DMS153 treated with DMSO at 0.1 percent for 48 hours (cell line): ENCODE results near the gene NUDT17.

ENCODE experiments used
- DNase-seq: peaks from one replicate; lab custom pipeline; 2025; ENCODE audit not compliant: unreplicated experiment; lab: John Stamatoyannopoulos, UW

NUDT17 gene

DNA sequence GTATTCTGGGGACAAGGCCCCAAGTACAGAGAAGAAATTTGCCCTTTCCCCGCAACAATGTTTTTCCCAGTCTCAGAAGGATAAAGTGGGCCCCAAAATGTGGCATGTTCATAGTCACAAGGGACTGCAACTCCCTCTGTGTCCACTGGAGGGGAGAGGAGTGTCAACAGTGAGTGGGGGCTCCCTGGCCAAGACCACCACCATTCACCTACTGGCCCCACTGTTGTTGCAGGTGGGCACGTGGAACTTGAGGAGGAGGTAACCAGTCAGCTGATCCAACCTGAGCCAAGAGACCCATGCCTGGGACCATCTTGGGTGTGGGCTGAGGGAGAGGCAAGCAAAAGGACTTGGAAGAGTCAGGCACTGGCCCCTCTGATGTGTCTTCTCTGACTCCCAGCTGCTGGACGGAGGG, 777 bp downstream of the NUDT17 start:
- peak; percentile 12 for DNase-seq

DNA sequence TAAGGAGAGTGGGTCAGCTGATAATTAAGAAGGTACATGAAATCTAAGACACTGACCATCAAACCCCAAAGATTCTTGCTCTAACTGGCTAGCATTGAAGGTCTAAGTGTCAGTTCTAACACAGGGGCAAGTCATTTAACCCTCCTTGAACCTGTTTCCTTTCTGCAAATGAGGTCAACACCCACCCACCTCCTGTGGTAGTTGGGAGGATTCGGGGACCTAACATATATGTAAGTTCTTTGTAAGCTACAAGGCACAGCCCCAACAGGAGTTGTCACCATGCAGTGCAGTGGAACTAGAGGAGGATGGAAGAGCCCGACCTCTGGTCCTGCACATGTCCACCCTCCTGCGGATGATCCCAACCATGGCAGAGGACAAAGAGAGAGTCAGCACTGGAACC, 2.4 kb downstream of the NUDT17 start:
- no peak for DNase-seq

DNA sequence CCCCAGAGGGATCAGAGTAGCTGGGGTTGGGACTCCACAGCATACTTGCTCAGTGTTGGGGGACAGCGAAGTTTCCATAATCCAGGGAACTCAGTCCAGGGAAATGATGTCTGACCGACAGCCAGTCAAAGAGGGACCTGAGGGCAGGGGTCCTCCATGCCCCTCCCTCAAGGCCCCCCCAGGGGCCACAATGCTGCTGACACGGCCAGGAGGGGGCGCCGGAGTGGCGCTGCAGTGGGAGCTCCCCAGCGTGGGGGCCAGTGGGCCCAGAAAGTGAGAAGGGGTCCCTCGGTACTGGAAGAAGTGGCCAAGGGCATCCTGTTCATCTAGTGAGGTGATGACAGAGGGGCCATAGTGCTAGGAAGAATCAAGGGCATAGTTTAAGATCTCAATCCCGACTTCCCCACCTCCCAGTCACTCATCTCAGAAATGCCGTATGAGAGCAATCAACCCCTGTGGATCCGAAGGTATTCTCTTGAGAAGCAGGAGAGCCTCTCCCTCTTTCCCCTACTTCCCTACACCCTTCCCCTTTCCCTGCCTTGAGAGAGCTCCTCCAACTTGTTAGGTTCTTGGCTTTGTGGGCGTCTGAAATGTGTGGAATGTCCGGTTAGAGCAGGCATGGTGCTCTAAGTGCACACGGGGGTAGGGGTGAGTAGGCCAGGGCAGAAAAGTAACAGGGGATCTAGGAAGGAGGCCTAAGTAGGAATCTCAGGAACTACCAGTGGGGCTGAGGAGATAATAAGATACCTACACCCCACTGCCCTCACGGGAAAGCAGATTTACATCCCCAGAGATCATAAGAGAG, 4.1 kb downstream of the NUDT17 start:
- no peak for DNase-seq

DNA sequence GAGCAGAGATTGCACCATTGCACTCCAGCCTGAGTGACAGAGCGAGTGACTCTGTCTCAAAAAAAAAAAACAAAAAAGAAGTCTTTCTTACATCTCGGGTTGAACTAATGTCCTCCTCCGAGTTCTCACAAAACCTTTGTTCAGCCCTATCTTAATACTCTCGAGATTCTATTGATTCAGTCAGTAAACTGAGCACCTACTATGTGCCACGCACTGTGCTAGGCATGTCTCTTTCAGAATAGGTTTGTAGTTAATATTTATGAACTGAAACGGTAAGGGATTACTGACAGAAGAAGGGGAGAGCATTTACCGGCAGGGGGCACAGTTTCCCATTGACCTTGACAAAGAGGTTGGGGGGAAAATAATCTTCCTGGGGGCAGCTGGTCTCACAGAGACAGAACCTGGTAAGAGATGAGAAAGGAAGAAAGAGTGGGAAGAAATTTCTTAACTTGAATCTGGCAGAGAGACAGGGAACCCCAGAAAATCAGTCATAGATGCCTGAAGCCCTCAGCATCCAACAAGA, 10.1 kb downstream of the NUDT17 start:
- no peak for DNase-seq

DNA sequence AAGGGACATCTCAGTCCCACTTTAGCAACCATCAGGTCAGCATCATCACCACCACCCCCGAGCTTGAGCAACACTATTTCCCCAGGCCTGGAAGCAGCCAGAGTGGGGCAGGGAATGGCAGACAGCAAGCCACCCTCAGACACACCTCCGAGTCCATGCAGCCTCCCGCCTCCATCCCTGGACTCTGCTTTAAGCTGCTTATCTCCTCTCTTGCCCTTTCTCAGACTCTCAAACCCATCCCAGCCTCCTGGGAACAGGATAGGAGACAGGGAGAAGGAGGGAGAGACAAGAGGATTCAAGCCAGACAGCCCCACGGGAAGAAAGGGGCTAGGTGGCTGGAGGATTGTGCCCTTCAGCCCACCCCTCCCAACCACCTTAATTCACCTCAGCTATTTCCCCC, 11.7 kb downstream of the NUDT17 start:
- no peak for DNase-seq

DNA sequence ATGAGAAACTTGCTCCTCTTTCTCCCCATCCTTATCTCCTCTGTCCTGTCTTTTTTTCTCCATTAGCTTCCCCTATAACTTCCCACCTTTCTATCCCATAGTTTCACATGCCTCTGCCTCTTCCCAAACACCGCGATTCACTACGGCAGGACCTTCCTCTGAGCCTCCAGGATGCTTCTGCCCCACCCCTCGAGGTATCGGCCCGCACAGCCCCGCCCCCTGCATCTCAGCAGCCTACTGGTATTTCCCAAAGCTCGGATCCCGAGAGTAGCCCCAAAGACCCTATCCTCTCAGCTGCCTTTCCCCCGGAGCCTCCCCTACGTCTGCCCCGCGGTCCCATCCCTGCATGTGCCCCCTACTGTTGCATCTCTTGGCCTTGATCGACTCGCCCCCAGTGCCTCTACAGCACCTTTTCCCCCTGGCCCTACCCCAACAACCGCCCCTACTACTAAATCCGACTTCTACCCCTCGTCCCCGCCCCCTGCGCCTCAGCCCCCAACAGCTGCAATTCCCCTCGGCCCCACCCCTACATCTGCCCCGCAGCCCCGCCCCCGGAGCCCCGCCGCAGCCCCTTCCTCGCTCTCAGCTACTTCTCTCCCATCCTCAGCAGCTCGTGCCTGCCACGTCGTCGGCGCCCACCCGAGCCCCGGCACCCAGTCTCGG, 12.9 kb downstream of the NUDT17 start:
- DNase-seq = peak; percentile 27

DNA sequence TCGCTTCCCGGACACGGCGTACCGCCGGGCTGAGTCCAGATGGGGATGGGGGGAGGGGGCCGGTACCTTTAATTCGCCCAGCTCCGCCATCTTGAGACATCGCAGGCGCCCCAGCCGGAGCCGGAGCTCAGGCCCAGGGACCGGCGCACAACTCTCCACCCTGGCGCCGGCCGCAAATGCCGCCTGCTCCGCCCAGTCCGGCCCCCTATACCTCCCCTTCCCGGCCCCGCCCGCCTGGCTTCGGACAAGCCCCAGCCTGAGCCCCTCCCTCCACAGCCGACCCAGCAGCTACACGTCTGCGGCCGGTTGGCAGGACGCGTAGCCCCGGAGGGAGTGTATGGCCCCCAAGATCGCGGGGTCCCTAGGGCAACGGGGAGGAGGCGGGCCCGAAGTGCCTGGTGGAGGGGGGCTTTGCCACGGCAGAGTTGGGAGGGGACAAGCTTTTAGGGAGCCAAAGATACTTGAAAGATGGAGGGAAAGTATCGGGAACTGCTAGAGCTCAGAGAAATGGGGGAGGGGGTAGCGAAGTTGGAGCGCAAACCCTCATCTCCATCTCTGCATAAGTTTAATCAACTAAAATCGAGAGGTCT, 13.6 kb downstream of the NUDT17 start, which contains the start of gene PIAS3:
TSS of gene PIAS3 (minus strand) at position 181 of the 590 bp plus-strand sequence. CDS start at position 90, 91 bp downstream.
- DNase-seq = peak; percentile 88

DNA sequence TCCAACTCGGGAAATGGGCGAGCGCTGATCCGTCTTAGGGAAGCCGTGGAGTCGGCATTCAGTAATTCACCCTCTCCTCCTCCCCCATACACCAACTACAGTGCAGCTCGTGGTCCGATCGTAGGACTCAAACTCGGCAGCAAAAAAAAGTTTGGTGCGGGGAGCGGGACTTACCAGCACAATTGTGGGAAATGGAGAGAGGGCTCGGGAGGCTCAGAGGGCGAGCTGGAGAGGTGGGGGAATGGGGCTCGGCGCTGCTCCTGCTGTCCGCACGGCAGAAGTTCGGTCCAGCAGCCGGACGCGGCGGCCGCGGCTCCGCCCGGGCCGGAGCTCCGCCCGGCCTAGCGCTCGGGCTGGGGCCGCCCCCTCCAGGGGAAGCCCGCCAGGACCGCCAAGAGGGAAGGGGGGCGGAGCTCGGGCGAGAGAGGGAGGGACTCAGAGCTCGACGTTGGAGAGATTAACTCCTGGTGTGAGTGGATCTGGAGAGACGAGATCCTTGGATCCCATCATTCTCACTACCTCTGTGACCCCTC, 14.1 kb downstream of the NUDT17 start:
- peak; percentile 88 for DNase-seq

DNA sequence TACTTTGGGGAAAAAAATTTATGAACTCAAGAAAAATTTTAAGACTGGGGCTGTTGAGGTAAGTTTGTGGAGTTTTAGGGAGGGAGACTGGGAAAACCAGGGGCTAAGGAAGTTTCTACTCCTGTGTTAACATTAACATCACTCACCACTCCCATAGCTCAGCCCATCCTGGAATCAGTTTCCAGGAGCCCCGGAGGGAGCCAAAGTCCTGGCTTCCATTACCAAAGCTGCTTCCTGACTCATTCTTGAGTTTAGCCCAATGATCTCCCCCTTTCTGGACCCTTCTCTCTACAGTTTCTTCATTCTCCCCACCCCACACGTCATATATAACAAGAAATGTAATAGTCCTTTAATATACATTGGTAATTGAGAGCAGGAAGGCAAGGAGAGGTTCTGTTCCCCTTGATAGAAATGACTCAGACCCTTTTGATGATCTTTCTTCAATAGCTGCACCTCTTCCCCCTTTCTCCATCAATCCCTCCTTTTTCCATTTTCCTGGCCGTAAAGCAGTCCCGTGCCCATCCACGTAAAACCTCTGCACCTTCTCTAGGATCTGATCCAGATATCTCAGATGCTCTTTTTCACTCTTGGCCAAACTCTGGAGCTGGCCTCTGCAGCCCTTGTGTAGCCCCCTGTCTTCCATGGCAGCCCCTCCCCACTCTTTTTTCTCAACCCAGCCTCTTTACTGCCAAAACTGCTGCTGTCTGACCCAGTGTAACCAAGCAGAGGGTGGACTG, 18.0 kb downstream of the NUDT17 start:
- DNase-seq = no peak

DNA sequence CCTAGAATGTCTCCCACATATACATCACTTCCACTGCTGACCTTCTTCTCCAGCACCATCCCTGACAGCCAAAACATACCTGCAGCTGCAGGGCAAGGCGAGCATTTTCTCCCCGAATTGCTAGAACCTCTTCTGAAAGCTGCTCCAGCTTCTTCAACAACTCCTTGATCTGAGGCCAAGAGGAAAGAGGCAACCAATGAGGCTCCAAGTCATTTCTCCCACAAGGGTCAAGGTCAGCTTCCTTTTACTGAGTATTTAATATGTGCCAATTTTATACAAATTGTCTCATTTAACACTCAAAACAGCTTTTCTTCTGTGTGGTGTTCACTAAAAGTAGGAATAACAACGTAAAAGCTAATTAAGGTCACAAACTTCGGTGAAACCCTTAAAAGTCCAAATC, 22.8 kb downstream of the NUDT17 start:
- no peak for DNase-seq

DNA sequence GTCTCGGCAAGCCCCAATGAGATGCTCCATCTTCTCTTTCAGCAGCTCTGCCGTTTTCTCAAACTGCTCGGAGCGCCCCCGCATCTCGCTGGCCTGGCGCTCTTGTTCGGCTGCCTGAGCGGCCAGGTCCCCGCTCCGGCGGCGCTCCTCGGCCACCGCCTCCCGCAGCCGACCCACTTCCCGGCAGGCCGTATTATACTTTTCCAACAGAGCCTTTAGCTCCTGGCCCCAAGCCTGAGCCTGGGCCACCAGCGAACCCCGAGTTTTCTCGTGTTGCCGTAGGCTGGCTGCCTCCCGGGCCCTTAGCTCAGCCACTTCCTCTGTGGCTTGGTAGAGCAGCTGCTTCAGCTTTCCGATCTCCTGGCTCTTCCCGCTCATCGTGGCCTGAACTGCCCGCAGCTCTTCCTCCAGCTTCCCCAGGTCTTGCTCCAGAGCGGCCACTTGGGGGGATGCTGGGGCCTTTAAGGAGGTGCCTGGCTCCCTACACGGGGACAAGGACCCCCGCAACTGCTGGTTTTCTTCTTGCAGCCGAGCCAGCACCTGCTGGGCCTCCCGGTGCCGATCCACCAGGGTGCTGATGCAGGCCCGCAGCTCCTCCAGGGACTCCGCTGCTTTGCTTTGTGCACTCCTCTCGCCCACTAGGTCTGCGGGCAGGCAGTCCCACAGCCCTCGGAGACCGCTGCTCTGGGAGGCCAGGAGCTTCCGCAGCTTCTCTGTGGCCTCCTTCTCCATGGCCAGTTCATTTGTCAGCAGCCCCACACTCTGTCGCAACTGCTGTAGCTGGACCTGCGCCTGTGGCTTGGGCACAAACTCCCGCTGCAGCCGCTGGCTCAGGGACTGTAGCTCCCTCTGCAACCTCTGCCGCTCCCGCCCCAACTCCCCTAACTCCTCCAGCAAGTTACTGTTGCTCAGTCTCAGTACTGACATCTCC, 26.8 kb downstream of the NUDT17 start:
- DNase-seq = no peak

DNA sequence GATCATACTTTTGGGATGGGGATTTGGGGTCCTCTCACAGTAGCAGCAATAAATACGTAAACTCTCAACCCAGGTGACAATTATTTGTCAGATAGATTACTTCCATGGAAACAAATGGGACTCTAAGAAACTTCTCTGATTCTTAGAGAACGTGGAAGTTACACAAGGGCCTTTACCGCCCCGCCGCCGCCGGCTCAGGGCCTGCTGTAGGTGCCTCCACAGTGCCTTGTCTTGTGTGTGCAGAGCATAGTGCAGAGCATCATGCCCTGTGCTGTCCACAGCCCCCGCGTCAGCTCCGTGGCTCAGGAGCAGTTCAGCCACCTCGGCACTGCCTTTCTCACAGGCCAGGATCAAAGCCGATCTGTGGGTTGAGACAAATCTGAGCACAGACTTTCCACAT, 29.2 kb downstream of the NUDT17 start:
- DNase-seq = no peak

DNA sequence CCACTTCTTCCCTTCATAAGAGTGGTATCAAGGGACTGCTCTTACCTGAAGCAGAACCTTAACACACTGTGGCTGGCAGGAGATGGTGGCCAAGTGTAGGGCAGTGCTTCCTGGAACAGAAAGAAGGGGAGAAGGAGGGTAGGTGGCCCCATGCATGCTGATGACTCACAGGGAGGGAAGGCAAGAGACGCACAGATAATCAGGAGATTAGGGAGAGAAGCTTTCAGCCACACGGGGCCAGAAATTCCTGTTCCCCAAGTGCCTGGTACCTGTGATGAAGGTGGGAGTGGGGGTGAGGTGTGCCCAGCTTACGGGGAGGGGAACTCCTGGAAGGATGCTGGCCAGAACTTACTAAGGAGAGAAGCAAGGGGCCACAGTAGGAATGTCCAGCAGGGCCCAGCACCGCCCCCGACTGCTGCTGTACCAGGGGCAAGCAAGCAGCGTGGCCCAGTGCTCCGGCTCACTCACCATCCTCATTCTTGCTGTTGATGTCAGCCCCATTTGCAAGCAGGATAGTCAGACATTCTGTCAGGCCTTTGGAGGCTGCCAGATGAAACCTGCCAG, 32.6 kb downstream of the NUDT17 start:
- no peak for DNase-seq

DNA sequence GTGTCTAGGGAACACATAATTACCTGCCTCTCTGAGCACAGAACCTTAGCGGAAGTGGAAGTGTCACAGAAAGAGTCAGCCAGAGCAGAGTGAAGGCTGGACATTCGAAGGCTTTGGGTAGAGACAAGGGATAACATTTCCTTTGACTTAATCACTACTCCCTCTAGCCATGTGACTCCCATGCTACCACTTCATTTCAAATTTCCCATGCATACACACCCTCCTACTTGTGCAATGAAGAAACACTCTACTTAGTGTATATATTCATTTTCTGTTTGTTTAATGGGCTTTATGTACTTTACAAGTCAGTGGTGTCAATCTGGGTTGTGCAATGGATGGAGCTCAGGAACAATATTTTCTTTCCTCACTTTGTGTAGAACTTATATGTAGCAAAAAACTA, 33.3 kb downstream of the NUDT17 start:
- peak; percentile 45 for DNase-seq

DNA sequence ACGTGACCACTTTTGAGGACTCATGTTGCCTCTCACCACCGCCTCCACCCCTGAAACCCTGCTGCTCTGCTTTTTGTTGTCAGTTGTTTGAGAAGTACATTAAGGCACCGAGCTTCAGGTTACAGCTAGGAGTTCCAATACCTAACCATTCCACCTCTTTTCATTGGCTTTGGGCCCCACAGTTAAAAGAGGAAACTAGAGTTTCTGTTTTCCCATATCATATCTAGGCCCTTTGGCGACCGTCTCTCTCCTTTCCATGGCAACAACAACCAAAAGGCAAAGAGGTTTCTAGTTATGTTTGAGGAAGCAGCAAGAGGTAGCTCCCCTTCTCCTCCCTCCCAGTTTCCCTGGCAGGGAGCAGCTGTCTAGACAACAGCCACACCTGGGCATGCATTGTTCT, 34.3 kb downstream of the NUDT17 start:
- peak; percentile 98 for DNase-seq

DNA sequence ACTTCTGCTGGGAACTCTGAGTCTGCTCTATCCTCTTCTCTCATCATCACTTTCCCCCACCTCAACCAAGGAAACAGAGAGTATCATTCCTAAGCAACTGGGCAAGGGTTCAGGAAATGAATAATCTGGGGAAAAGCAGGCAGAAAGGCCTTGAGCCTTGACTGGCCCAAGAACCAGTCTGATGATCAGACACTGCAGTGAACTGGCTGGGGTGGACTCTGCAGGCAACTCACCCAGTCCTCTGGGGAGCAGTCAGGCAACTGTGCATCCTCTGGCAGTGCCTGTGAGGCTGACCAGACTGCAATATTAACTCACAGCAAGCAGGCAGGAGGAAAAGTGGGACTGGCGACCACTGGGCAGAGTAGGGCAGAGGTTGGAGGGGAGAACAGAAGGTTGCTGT, 39.2 kb downstream of the NUDT17 start:
- DNase-seq = no peak

DNA sequence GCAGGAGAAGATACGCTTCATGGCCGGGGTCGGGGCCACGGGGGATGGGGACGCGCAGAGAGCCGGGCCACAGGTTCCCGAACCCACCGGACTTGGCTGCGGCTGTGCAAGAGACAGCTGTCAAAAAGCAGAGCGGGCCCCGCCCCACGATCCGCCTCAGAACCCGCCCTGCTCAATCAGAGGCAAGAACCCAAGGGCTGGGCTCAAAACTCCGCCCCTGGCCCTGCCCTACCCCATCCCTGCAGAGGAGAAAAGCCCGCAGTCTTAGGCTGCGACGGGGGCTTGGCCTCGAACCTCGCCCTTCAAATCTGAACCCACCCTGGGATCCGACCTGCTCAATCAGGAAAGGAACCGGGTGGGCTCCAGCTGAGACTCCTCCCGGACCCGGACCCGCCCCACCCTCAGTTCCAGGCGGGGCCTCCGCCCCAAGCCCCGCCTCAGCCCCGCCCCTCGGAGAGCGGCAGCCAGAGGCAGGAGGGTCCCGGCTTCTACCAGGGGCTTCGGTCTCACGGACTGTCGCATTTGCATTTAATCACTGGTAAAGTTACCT, 40.4 kb downstream of the NUDT17 start, which contains the start of gene ANKRD35:
TSS of gene ANKRD35 (minus strand) at position 129 of the 550 bp plus-strand sequence. CDS start at position 21, 108 bp downstream.
- DNase-seq = peak; percentile 74

DNA sequence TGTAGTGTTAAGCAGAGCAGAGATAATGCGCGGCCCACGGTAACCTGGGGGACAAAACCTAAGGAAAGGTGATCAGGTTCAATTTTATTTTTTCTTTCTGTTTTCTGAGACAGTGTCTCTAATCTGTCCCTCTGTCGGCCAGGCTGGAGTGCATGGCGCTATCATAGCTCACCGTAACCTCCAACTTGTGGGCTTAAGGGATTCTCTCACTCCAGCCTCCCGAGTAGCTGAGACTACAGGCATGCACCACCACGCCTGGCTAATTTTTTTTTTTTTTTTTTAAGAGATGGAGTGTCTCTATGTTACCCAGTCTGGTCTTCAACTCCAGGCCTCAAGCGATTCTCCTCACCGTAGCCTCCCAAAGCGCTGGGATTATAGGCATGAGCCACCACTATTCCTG, 41.0 kb downstream of the NUDT17 start:
- DNase-seq = no peak

DNA sequence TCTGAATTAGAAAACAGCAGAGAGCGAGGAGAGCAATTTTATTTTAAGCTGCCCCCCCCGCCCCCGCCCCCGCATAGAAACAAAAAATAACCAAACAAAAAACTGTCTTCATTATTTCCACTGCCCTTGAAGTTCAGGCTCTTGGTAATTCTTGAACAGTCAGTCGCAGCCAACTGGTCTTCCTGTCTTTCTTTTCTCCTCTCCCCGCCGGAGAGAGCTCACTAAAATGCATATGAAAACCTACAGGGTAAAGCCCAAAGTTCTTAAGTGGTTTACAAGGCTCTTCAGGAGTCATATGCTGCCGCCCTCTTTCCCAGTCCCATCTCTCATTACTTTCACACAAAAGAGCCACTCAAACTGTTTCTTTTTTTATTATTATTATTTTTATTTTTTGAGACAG, 41.4 kb downstream of the NUDT17 start:
- DNase-seq = no peak
